SK-N-SH (cell line): ENCODE data around the gene SLC22A2. TPM values are rescaled to one million over a fixed set of nuclear protein-coding genes. Genes with fewer than 3 reads are reported as not detected.

ENCODE experiments used
- CTCF ChIA-PET: fragments of 300-600, 350-600 bp; formaldehyde crosslinking; extraction: SDS; loops from one replicate; lab custom pipeline; 2021; lab: Yijun Ruan, JAX
- POLR2A ChIA-PET: fragments of 350-600 bp; sonication (Branson Sonifier 250); formaldehyde crosslinking; extraction: SDS; loops from one replicate; lab custom pipeline; 2020; ENCODE audit warnings: antibody characterized with exemption, inconsistent platforms; lab: Yijun Ruan, JAX
- DNase-seq: peaks from one replicate; pipeline ENCODE4 v3.0.0; 2012
- H2AFZ ChIP-seq: fragments of 200-600 bp; sonication (generic); 2 replicates; pipeline ENCODE4 v1.8.1; 2016; ENCODE audit warnings: antibody characterized with exemption, mild to moderate bottlenecking, low read depth
- H3F3A ChIP-seq: fragments of 200-600 bp; sonication (generic); replicated peaks from 2 replicates; pipeline ENCODE3; 2016; ENCODE audit warnings: antibody characterized with exemption, mild to moderate bottlenecking; ENCODE audit not compliant: insufficient read depth
- H3K27ac ChIP-seq, 2 experiments: fragments of 200-500 bp in 1 of 2; fragments of 200-600 bp in 1 of 2; sonication (Bioruptor generic) in 1 of 2; sonication (generic), shearing (Covaris generic) in 1 of 2; 2 replicates each; pipeline versions ENCODE4 v1.5.1 to v1.6.1; 2014 to 2016; ENCODE audit warnings: low read depth in 2 of 2, inconsistent platforms in 1 of 2, low read length in 1 of 2, mild to moderate bottlenecking in 1 of 2, mixed read lengths in 1 of 2
- H3K27me3 ChIP-seq: fragments of 200-600 bp; sonication (generic), shearing (Covaris generic); 2 replicates; pipeline ENCODE4 v1.6.1; 2016; ENCODE audit warnings: mixed run types; ENCODE audit not compliant: insufficient read depth
- H3K36me3 ChIP-seq, 2 experiments: fragments of 200-500 bp in 1 of 2; fragments of 200-600 bp in 1 of 2; sonication (Bioruptor generic) in 1 of 2; sonication (generic) in 1 of 2; replicated peaks in 1 of 2; 2 replicates each; pipeline versions ENCODE3 to v1.5.1; 2014 to 2016; ENCODE audit warnings: low read length in 1 of 2, mild to moderate bottlenecking in 1 of 2; ENCODE audit not compliant: insufficient read depth in 2 of 2, control insufficient read depth in 1 of 2
- H3K4me1 ChIP-seq, 2 experiments: fragments of 200-500 bp in 1 of 2; fragments of 200-600 bp in 1 of 2; sonication (Bioruptor generic) in 1 of 2; sonication (generic), shearing (Covaris generic) in 1 of 2; 2 replicates each; pipeline versions ENCODE4 v1.5.1 to v1.6.1; 2014 to 2016; ENCODE audit warnings: low read depth in 1 of 2, low read length in 1 of 2, mixed run types in 1 of 2; ENCODE audit not compliant: insufficient read depth in 2 of 2, control insufficient read depth in 1 of 2
- H3K4me2 ChIP-seq: fragments of 200-600 bp; sonication (generic), shearing (Covaris generic); 2 replicates; pipeline ENCODE4 v1.6.1; 2017; ENCODE audit warnings: mixed run types
- H3K4me3 ChIP-seq, 2 experiments: fragments of 200-500 bp in 1 of 2; fragments of 200-600 bp in 1 of 2; sonication (Bioruptor generic) in 1 of 2; sonication (generic), shearing (Covaris generic) in 1 of 2; 2 replicates each; pipeline versions ENCODE4 v1.5.1 to v1.8.1; 2014 to 2016; ENCODE audit warnings: low read depth in 2 of 2, inconsistent platforms in 1 of 2, low read length in 1 of 2, mild to moderate bottlenecking in 1 of 2, mixed read lengths in 1 of 2, moderate library complexity in 1 of 2
- H3K79me2 ChIP-seq: fragments of 200-600 bp; sonication (generic); 2 replicates; pipeline ENCODE4 v1.8.1; 2017; ENCODE audit warnings: mild to moderate bottlenecking; ENCODE audit not compliant: insufficient read depth
- H3K9ac ChIP-seq: fragments of 200-600 bp; sonication (generic); 2 replicates; pipeline ENCODE4 v1.6.1; 2017; ENCODE audit warnings: mixed run types
- H3K9me2 ChIP-seq: fragments of 200-600 bp; sonication (generic); 2 replicates; pipeline ENCODE4 v1.6.1; 2017; ENCODE audit warnings: mixed run types
- H3K9me3 ChIP-seq: fragments of 200-600 bp; sonication (generic); 2 replicates; pipeline ENCODE4 v1.6.1; 2017; ENCODE audit warnings: mixed run types, mild to moderate bottlenecking, moderate library complexity
- H4K20me1 ChIP-seq: fragments of 200-600 bp; sonication (generic); 2 replicates; pipeline ENCODE4 v1.6.1; 2017; ENCODE audit warnings: mild to moderate bottlenecking, mixed run types; ENCODE audit not compliant: insufficient read depth
- EP300 ChIP-seq, 2 experiments: IDR thresholded peaks; 2 replicates each; pipeline versions ENCODE4 v1.4.0 to v1.6.1; 2012; ENCODE audit warnings: borderline replicate concordance in 1 of 2, low read depth in 1 of 2, low read length in 1 of 2
- EZH2phosphoT487 ChIP-seq: fragments of 200-600 bp; sonication (generic); IDR thresholded peaks from 2 replicates; pipeline ENCODE4 v1.6.1; 2017; ENCODE audit warnings: low read depth, mixed run types, mild to moderate bottlenecking, antibody characterized with exemption, moderate library complexity, borderline replicate concordance
- FOXJ3 ChIP-seq: sonication (generic); formaldehyde crosslinking; IDR thresholded peaks from 2 replicates; pipeline ENCODE4 v1.5.1; 2020; ENCODE audit warnings: mild to moderate bottlenecking, missing genetic modification reagents
- FOXM1 ChIP-seq: IDR thresholded peaks from 2 replicates; pipeline ENCODE4 v1.4.0; 2012; ENCODE audit warnings: low read depth, mild to moderate bottlenecking
- GATA2 ChIP-seq: sonication (generic); formaldehyde crosslinking; IDR thresholded peaks from 2 replicates; pipeline ENCODE4 v1.5.0; 2020; ENCODE audit warnings: mild to moderate bottlenecking, missing genetic modification reagents
- IRF3 ChIP-seq: fragments of 150-350 bp; IDR thresholded peaks from 2 replicates; pipeline ENCODE4 v1.6.1; 2016; ENCODE audit warnings: mild to moderate bottlenecking, low read depth, low read length
- JUND ChIP-seq: IDR thresholded peaks from 2 replicates; pipeline ENCODE4 v1.4.0; 2012
- MAX ChIP-seq: IDR thresholded peaks from 2 replicates; pipeline ENCODE4 v1.4.0; 2012; ENCODE audit warnings: low read depth
- MEF2A ChIP-seq: IDR thresholded peaks from 2 replicates; pipeline ENCODE4 v1.4.0; 2012; ENCODE audit warnings: low read depth, borderline replicate concordance
- MXI1 ChIP-seq: IDR thresholded peaks from 2 replicates; pipeline ENCODE4 v1.6.1; 2012; ENCODE audit warnings: mild to moderate bottlenecking, low read depth, low read length, improper control_type of control experiment
- NFIC ChIP-seq: IDR thresholded peaks from 2 replicates; pipeline ENCODE4 v1.4.0; 2012; ENCODE audit warnings: borderline replicate concordance
- PBX3 ChIP-seq: IDR thresholded peaks from 2 replicates; pipeline ENCODE4; 2012
- POLR2AphosphoS5 ChIP-seq: IDR thresholded peaks from 2 replicates; pipeline ENCODE4 v1.6.1; 2012; ENCODE audit warnings: low read depth, low read length
- RAD21 ChIP-seq: IDR thresholded peaks from 2 replicates; pipeline ENCODE4 v1.6.1; 2012; ENCODE audit warnings: mild to moderate bottlenecking, low read length
- REST ChIP-seq: IDR thresholded peaks from 2 replicates; pipeline ENCODE4 v1.6.1; 2012; ENCODE audit warnings: mild to moderate bottlenecking, low read depth, low read length, moderate library complexity
- RFX5 ChIP-seq: IDR thresholded peaks from 2 replicates; pipeline ENCODE4 v1.6.1; 2012; ENCODE audit warnings: mild to moderate bottlenecking, improper control_type of control experiment, low read length
- SIN3A ChIP-seq: IDR thresholded peaks from 2 replicates; pipeline ENCODE4 v1.6.1; 2012; ENCODE audit warnings: low read depth, mild to moderate bottlenecking, low read length, moderate library complexity, borderline replicate concordance
- USF1 ChIP-seq: IDR thresholded peaks from 2 replicates; pipeline ENCODE4 v1.4.0; 2012; ENCODE audit warnings: low read depth, borderline replicate concordance
- USF2 ChIP-seq: fragments of 150-350 bp; IDR thresholded peaks from 2 replicates; pipeline ENCODE4 v1.6.1; 2017; ENCODE audit warnings: antibody characterized with exemption, low read length, low read depth, borderline replicate concordance
- ZBTB33 ChIP-seq: IDR thresholded peaks from 2 replicates; pipeline ENCODE4 v1.4.0; 2012; ENCODE audit warnings: low read depth, borderline replicate concordance
- WGBS: methylation state at CpG from one replicate; pipeline ENCODE4 v1.1.6; 2017; ENCODE audit warnings: low lambda C conversion rate; 5-methylcytosine and 5-hydroxymethylcytosine counted together
- polyA plus RNA-seq, 3 experiments: library from polyadenylated mRNA; depleted of rRNA; stranded (reverse); fragments of >200 nt; gene quantifications; 2 replicates each; pipeline ENCODE4 v1.2.3, GENCODE V29; 2012

Gene SLC22A2
- polyA plus RNA-seq, 1 of the 3 experiments (the other 2 are of a cell fraction) = not detected

- H3K9ac ChIP-seq = no peak overlapping the region
- POLR2A ChIA-PET = no interaction called here
- H3K9me3 ChIP-seq = no peaks in the 10 kb centered on the region
- 9% methylated on average over 3 of the region's 3 CpGs for WGBS
- H3K4me1 ChIP-seq = no peaks in the 10 kb centered on the region
- H3K27me3 ChIP-seq = no peaks in the 10 kb centered on the region
- H3K4me3 ChIP-seq = no peak overlapping the region
- no peak for TF ChIP-seq RFX5
- TF ChIP-seq GATA2 (CRISPR knock-in tag) = no peak
- no peak for TF ChIP-seq ZBTB33
- no peak for TF ChIP-seq PBX3
- no peak for TF ChIP-seq NFIC
- no peak for TF ChIP-seq EP300 (IDR thresholded peaks at IDR 0.05; ENCODE audit: borderline replicate concordance in 1 of 2, low read depth in 1 of 2, low read length in 1 of 2)
- TF ChIP-seq IRF3 = no peak
- no peak for TF ChIP-seq SIN3A
- no peak for TF ChIP-seq MAX
- no peak for TF ChIP-seq MEF2A
- no peak for TF ChIP-seq JUND
- no peak for TF ChIP-seq USF2
- no peak for TF ChIP-seq USF1
- no peak for TF ChIP-seq MXI1
- no peak for TF ChIP-seq FOXJ3
- TF ChIP-seq REST = no peak
- no peak for TF ChIP-seq RAD21
- no peak for TF ChIP-seq EZH2phosphoT487
- no peak for TF ChIP-seq POLR2AphosphoS5
- TF ChIP-seq FOXM1 = no peak
- H3K9me2 ChIP-seq = no peaks in the 10 kb centered on the region
- H3K36me3 ChIP-seq = no peaks in the 10 kb centered on the region
- CTCF ChIA-PET = no interaction called here
- no peak overlapping the region for H3K27ac ChIP-seq
- no peak for DNase-seq
- no peak overlapping the region for H3K4me2 ChIP-seq
- H2AFZ ChIP-seq = no peak overlapping the region
- no peaks in the 10 kb centered on the region for H3F3A ChIP-seq
- H3K79me2 ChIP-seq = no peaks in the 10 kb centered on the region
- H4K20me1 ChIP-seq = no peaks in the 10 kb centered on the region
These were observed 37.2 kb downstream of the SLC22A2 start for GRCh38 chr6:160221423-160221822.
